ENCODE measurements around the gene ACBD6. TPM values are rescaled to one million over a fixed set of nuclear protein-coding genes. Genes with fewer than 3 reads are reported as not detected.

ACBD6 gene
- total RNA-seq, 2 experiments from 2014 or later: 39.8 to 41.3 TPM

DNA sequence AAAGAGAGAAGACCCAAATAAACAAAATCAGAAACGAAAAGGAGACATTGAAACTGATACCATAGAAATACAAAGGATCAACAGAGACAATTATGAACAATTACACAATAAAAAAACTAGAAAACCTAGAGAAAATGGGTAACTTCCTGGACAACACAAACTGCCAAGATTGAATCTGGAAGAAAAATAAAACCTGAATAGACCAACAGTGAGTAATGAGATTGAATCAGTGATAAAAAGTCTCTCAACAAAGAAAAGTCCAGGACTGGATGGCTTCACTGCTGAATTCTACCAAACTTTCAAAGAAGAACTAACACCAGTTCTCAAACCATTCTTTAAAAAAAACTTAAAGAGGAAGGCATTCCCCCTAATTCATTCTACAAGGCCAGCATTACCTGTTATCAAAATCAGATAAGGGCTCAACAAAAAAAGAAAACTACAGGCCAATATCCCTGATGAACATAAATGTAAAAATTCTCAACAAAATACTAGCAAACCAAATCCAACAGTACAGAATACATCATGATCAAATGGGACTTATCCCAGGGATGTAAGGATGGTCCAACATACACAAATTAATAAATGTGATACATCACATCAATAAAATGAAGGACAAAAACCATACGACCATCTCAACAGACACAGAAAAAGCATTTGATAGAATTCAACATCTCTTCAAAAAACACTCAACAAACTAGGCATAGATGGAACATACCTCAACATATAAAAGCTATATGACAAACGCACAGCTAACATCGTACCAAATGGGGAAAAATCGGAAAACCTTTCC lies 119.9 kb downstream of the ACBD6 start:
- Mint-ChIP-seq H3K27ac (no peak overlapping the region), H3K9me3 (ENCODE audit: low read depth) (peaks cover 34% of the 10 kb centered on the region), H3K27me3 (no peaks in the 10 kb centered on the region), H3K36me3 (peaks cover 68% of the 10 kb centered on the region), H3K4me3 (no peak overlapping the region), H3K4me1 (peaks cover 13% of the 10 kb centered on the region)
- DNase-seq (no peak), ATAC-seq (no peak)
- CTCF ChIA-PET: no interaction called here

DNA sequence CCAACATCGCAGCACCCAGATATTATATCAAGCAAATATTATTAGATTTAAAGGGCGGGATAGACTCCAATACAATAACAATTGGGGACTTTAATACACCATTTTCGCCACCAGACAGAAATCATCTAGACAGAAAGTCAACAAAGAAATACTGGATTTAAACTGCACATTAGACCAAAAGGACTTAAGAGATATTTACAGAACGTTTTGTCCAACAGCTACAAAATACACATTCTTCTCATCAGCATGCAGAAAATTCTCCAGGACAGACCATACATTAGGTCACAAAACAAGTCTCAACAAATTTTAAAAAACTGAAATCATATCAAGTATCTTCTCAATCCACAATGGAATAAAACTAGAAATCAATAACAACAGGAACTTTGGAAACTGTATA lies 121.2 kb downstream of the ACBD6 start:
- H3K36me3 Mint-ChIP-seq: peaks cover 65% of the 10 kb centered on the region
- H3K4me1 Mint-ChIP-seq: peaks cover 4% of the 10 kb centered on the region
- CTCF ChIA-PET: no interaction called here
- DNase-seq: no peak
- no peak for ATAC-seq
- H3K9me3 Mint-ChIP-seq (ENCODE audit: low read depth): peaks cover 34% of the 10 kb centered on the region
- H3K4me3 Mint-ChIP-seq: no peak overlapping the region
- H3K27ac Mint-ChIP-seq: no peak overlapping the region
- H3K27me3 Mint-ChIP-seq: no peaks in the 10 kb centered on the region

GRCh38 chr1:180380259-180381183 lies 121.9 kb downstream of the ACBD6 start:
- CTCF ChIA-PET: no interaction called here
- Mint-ChIP-seq H3K4me3 (no peak overlapping the region), H3K27ac (no peak overlapping the region), H3K36me3 (peaks cover 64% of the 10 kb centered on the region), H3K9me3 (ENCODE audit: low read depth) (peaks cover 34% of the 10 kb centered on the region), H3K4me1 (peaks cover 4% of the 10 kb centered on the region), H3K27me3 (no peaks in the 10 kb centered on the region)
- ATAC-seq (no peak), DNase-seq (no peak)

- DNase-seq (no peak), ATAC-seq (no peak)
- Mint-ChIP-seq H3K27ac (no peak overlapping the region), H3K4me1 (peaks cover 4% of the 10 kb centered on the region), H3K27me3 (no peaks in the 10 kb centered on the region), H3K9me3 (ENCODE audit: low read depth) (peaks cover 26% of the 10 kb centered on the region), H3K4me3 (no peak overlapping the region), H3K36me3 (peaks cover 39% of the 10 kb centered on the region)
- CTCF ChIA-PET: no interaction called here
These were observed 125.6 kb downstream of the ACBD6 start for GRCh38 chr1:180376800-180377199.

- Mint-ChIP-seq H3K9me3 (ENCODE audit: low read depth) (peaks cover 23% of the 10 kb centered on the region), H3K27ac (no peak overlapping the region), H3K36me3 (peaks cover 37% of the 10 kb centered on the region), H3K27me3 (no peaks in the 10 kb centered on the region), H3K4me1 (peaks cover 4% of the 10 kb centered on the region), H3K4me3 (no peak overlapping the region)
- DNase-seq: no peak
- ATAC-seq: no peak
- CTCF ChIA-PET: interaction anchor here (0.6 kb wide), 1 partner anchor 139 kb away, joined by 3 read pairs; no protein-coding TSS in a partner anchor
These were observed 126.1 kb downstream of the ACBD6 start for GRCh38 chr1:180376253-180376652.

DNA sequence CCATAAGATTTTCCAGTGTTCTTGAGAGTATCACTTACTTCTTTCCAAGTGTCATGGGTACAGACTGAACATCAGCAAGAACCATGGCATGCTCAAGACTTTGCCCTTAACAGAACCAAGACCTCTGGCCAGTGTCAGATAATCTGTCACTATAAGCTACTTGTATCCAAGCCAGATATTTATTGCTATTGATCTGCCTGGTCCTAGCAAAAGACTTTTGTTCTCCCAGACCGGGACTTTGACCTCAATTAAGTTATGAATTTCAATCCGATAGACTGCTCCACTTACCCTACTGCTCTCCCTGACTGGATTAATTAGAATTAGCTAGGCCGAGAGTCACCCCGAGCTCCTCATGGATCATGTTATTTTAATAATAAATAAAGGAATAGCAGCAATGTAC lies 129.6 kb downstream of the ACBD6 start:
- no peak overlapping the region for H3K4me3 Mint-ChIP-seq
- peaks cover 9% of the 10 kb centered on the region for H3K36me3 Mint-ChIP-seq
- DNase-seq (no peak), ATAC-seq (no peak)
- CTCF ChIA-PET: no interaction called here
- H3K27ac Mint-ChIP-seq: no peak overlapping the region
- no peaks in the 10 kb centered on the region for H3K4me1 Mint-ChIP-seq
- H3K27me3 Mint-ChIP-seq: no peaks in the 10 kb centered on the region
- H3K9me3 Mint-ChIP-seq (ENCODE audit: low read depth): no peaks in the 10 kb centered on the region

GRCh38 chr1:180370597-180370996 lies 131.8 kb downstream of the ACBD6 start:
- no peaks in the 10 kb centered on the region for H3K9me3 Mint-ChIP-seq (ENCODE audit: low read depth)
- H3K36me3 Mint-ChIP-seq: peaks cover 2% of the 10 kb centered on the region
- H3K27me3 Mint-ChIP-seq: no peaks in the 10 kb centered on the region
- CTCF ChIA-PET: no interaction called here
- no peak overlapping the region for H3K27ac Mint-ChIP-seq
- H3K4me3 Mint-ChIP-seq: no peak overlapping the region
- DNase-seq (no peak), ATAC-seq (no peak)
- no peaks in the 10 kb centered on the region for H3K4me1 Mint-ChIP-seq

DNA sequence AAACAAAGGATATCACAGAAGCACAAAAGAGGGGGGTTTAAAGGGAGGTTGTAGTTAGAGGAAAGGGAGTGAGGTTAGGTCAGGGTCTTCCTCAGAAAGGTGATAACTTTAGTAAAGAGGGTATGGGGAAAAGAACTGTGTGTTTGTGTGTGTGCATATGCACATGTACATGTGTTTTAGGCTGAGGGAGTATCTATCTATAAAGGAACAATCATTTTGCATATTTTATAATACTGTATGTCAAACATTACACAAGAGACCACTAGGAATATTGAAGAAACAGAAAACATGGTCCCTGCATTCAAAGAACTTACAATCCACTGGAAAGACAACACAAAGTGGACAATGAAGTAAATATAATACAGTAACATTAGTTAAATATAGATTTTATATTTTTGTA lies 132.2 kb downstream of the ACBD6 start:
- Mint-ChIP-seq H3K27me3 (no peaks in the 10 kb centered on the region), H3K9me3 (ENCODE audit: low read depth) (no peaks in the 10 kb centered on the region), H3K4me3 (no peak overlapping the region), H3K36me3 (peaks cover 2% of the 10 kb centered on the region), H3K4me1 (no peaks in the 10 kb centered on the region), H3K27ac (no peak overlapping the region)
- CTCF ChIA-PET: no interaction called here
- ATAC-seq: no peak
- DNase-seq: no peak

- CTCF ChIA-PET: no interaction called here
- peaks cover 2% of the 10 kb centered on the region for H3K36me3 Mint-ChIP-seq
- no peaks in the 10 kb centered on the region for H3K27me3 Mint-ChIP-seq
- ATAC-seq (no peak), DNase-seq (no peak)
- H3K27ac Mint-ChIP-seq: no peak overlapping the region
- no peaks in the 10 kb centered on the region for H3K9me3 Mint-ChIP-seq (ENCODE audit: low read depth)
- no peaks in the 10 kb centered on the region for H3K4me1 Mint-ChIP-seq
- H3K4me3 Mint-ChIP-seq: no peak overlapping the region
These were observed 133.3 kb downstream of the ACBD6 start for GRCh38 chr1:180369061-180369460.

DNA sequence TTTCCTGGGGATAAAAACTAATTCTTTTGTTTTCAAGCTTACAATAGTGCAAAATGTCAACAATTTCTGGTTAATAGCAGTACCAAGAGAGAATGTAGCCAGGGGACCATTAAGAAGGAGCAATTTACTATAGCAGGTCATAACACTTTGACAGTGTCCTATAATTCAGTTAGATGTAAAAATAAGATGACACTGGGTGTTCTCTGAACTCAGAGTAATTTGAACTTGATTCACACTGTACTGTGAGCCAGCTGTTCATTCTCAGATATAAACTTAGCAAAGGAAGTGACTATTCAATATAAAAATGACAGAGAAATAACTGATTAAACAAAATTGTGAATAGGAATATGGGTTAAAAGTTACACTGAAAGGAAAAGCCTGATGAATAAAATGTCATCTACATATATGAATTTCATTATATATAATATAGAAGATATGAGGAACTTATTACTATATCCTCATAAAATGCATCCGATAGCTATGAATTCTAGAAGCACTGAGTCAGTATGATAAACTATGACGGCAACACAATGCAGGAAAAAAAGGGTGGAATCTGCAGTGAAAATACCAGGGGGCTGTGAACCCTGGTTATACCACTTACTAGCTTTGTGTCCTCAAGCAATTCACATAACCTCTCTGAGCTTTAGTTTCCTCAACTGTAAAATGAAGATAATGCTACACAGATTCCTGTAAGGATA lies 135.9 kb downstream of the ACBD6 start:
- H3K9me3 Mint-ChIP-seq (ENCODE audit: low read depth): no peaks in the 10 kb centered on the region
- no peak for DNase-seq
- CTCF ChIA-PET: interaction anchor here (1.2 to 1.4 kb wide), 2 partner anchors 8 to 113 kb away, joined by 3 to 4 read pairs; no protein-coding TSS in a partner anchor
- H3K36me3 Mint-ChIP-seq: peaks cover 2% of the 10 kb centered on the region
- no peak for ATAC-seq
- H3K4me3 Mint-ChIP-seq: no peak overlapping the region
- H3K27ac Mint-ChIP-seq: no peak overlapping the region
- H3K27me3 Mint-ChIP-seq: no peaks in the 10 kb centered on the region
- no peaks in the 10 kb centered on the region for H3K4me1 Mint-ChIP-seq

DNA sequence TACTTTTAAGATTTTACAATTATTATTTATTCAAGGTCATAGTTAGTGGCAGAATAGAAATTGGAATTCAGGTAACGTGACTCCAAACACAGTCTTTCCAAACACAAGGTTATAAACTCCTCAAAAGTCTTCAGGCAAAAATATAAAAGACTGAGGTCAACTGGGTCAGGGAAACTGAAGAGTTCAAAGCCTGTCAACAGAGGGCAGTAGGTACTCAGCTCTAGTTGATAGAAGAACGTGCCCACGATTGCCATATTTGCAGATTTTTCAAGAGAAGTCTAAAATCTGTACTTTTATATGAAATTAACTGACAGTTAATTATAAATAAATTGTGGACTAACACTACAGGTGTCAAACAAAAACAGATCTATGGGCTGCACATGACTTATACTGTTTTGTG lies 137.3 kb downstream of the ACBD6 start:
- CTCF ChIA-PET: interaction anchor here (0.7 kb wide), 1 partner anchor 10 kb away, joined by 3 read pairs; no protein-coding TSS in a partner anchor
- ATAC-seq (no peak), DNase-seq (no peak)
- Mint-ChIP-seq H3K4me3 (no peak overlapping the region), H3K27ac (no peak overlapping the region), H3K9me3 (ENCODE audit: low read depth) (no peaks in the 10 kb centered on the region), H3K4me1 (no peaks in the 10 kb centered on the region), H3K36me3 (peaks cover 2% of the 10 kb centered on the region), H3K27me3 (no peaks in the 10 kb centered on the region)

DNA sequence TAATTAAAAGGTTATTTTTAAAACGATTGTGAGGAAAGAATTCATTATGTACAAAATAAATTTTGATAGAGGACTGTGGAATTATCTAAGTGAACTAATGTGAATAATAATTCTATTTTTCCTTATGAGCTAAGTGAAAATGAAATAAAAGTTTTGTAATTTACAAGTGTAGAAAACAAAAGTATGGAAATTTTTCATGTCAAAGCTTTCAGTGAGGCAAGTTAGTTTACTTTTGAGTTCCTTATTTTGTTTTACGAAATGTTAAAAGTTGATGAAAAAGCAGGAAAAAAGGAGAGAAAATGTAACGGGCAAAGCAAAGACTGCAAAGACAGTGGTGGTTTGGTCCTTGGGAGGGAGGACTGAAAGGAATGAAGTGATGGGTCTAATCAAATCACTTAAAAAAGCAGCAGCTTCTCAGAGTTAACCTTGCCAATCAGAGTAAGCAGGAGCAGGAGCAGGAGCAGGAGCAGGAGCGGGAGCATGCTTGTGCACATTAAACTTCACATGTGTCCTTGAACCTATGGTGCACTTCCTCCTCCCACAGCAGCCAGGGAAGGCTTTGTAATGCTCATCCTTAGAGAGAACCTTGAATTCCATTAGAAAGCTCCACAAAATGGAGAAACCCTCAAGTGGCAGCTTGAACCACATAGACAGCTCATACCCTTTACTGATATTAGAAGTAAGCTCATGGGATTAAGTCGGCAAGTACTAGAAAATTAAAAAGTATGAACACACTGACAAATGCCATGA lies 139.0 kb downstream of the ACBD6 start:
- H3K4me3 Mint-ChIP-seq: no peak overlapping the region
- ATAC-seq (no peak), DNase-seq (no peak)
- CTCF ChIA-PET: no interaction called here
- peaks cover 2% of the 10 kb centered on the region for H3K36me3 Mint-ChIP-seq
- H3K27me3 Mint-ChIP-seq: no peaks in the 10 kb centered on the region
- no peaks in the 10 kb centered on the region for H3K4me1 Mint-ChIP-seq
- no peaks in the 10 kb centered on the region for H3K9me3 Mint-ChIP-seq (ENCODE audit: low read depth)
- H3K27ac Mint-ChIP-seq: no peak overlapping the region
